GM23338 (cell line): Measurements from ENCODE around the gene CELF2.

Source experiments
- CTCF ChIP-seq, 2 experiments: fragments of 200-600 bp in 1 of 2; sonication (generic) in 1 of 2; conservative IDR thresholded peaks; 2 replicates each; pipeline versions ENCODE4 v1.5.1 to v1.6.1; 2016 to 2017; ENCODE audit warnings: antibody characterized with exemption in 2 of 2, low read depth in 2 of 2, mild to moderate bottlenecking in 2 of 2, moderate library complexity in 1 of 2
- ETS1 ChIP-seq: IDR thresholded peaks from 2 replicates; pipeline ENCODE4 v1.6.1; 2016; ENCODE audit warnings: antibody characterized with exemption
- EZH2 ChIP-seq: fragments of 200-600 bp; sonication (generic); IDR thresholded peaks from one replicate; pipeline ENCODE4 v1.8.0; 2017; ENCODE audit warnings: antibody characterized with exemption, mild to moderate bottlenecking, low read depth; ENCODE audit not compliant: unreplicated experiment
- EZH2phosphoT487 ChIP-seq: fragments of 200-600 bp; sonication (generic); IDR thresholded peaks from one replicate; pipeline ENCODE4 v1.8.1; 2018; ENCODE audit warnings: antibody characterized with exemption; ENCODE audit not compliant: unreplicated experiment
- POLR2AphosphoS5 ChIP-seq: IDR thresholded peaks from 2 replicates; pipeline ENCODE4 v1.6.1; 2016; ENCODE audit warnings: antibody characterized with exemption, low read depth

DNA sequence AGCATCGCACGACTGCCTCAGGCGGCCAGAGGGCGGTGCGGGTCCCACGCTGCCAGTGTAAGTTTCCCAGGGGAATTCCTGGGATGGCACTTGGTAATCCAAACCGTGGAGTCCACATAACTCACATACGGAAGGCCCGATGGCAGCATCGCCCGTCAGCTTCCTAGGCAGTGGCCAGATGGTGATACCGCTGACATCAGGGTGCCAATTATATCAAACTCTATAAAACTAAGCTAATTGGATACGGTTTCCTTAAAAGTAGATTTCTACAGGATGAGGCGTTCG, 189.8 kb downstream of the CELF2 start:
- no peak for TF ChIP-seq ETS1
- TF ChIP-seq CTCF (conservative IDR thresholded peaks at IDR 0.05; ENCODE audit: low read depth in 2 of 2) = no peak
- TF ChIP-seq EZH2 = no peak
- no peak for TF ChIP-seq EZH2phosphoT487
- TF ChIP-seq POLR2AphosphoS5 = no peak
